CD14-positive monocyte (primary cell): ENCODE results near the gene YPEL3. TPM values are rescaled to one million over a fixed set of nuclear protein-coding genes. Genes with fewer than 3 reads are reported as not detected.

Experiments
- DNase-seq, 3 donors: peaks; one replicate each; pipeline ENCODE4 v3.0.0-alpha.2; 2011 to 2022
- H2AFZ ChIP-seq: 2 replicates; pipeline ENCODE4 v1.6.0; 2012; ENCODE audit warnings: mild to moderate bottlenecking, low read depth, low read length, inconsistent platforms; ENCODE audit not compliant: insufficient read depth, poor library complexity, severe bottlenecking
- H3K27ac ChIP-seq, 2 donors: 1 replicate in 1 of 2; 2 replicates in 1 of 2; pipeline ENCODE4 v1.5.1; 2012 to 2013; ENCODE audit warnings: low read length in 2 of 2, control low read depth in 1 of 2, inconsistent platforms in 1 of 2, low read depth in 1 of 2, mild to moderate bottlenecking in 1 of 2
- H3K27me3 ChIP-seq, 2 donors: one replicate each; pipeline versions ENCODE4 v1.6.0 to v1.6.1; 2011 to 2013; ENCODE audit warnings: low read length in 2 of 2; ENCODE audit not compliant: control insufficient read depth in 2 of 2, insufficient read depth in 2 of 2
- H3K36me3 ChIP-seq, 2 donors: replicated peaks in 1 of 2; 1 replicate in 1 of 2; 2 replicates in 1 of 2; pipeline versions ENCODE4 v1.5.1 to v1.6.1; 2012 to 2013; ENCODE audit warnings: low read length in 2 of 2, control low read depth in 1 of 2, inconsistent platforms in 1 of 2, mild to moderate bottlenecking in 1 of 2; ENCODE audit not compliant: insufficient read depth in 2 of 2, control insufficient read depth in 1 of 2
- H3K4me1 ChIP-seq, 2 donors: 1 replicate in 1 of 2; 2 replicates in 1 of 2; pipeline versions ENCODE4 v1.5.1 to v1.6.1; 2012 to 2013; ENCODE audit warnings: low read length in 2 of 2, control low read depth in 1 of 2, inconsistent platforms in 1 of 2, mild to moderate bottlenecking in 1 of 2, moderate library complexity in 1 of 2; ENCODE audit not compliant: insufficient read depth in 2 of 2, control insufficient read depth in 1 of 2
- H3K4me2 ChIP-seq: replicated peaks from 2 replicates; pipeline ENCODE3; 2012; ENCODE audit warnings: low read length, moderate library complexity, mild to moderate bottlenecking; ENCODE audit not compliant: poor library complexity, severe bottlenecking; ENCODE audit errors: extremely low read depth
- H3K4me3 ChIP-seq, 3 experiments: fragments of 200-600 bp in 1 of 3; sonication (generic) in 1 of 3; replicated peaks in 1 of 3; 1 replicate in 2 of 3; 2 replicates in 1 of 3; pipeline ENCODE4 v1.5.1; 2011 to 2013; ENCODE audit warnings: low read length in 3 of 3, mild to moderate bottlenecking in 3 of 3, control low read depth in 2 of 3, low read depth in 2 of 3, inconsistent platforms in 1 of 3, moderate library complexity in 1 of 3
- H3K79me2 ChIP-seq: 2 replicates; pipeline ENCODE4 v1.6.0; 2012; ENCODE audit warnings: mild to moderate bottlenecking, control low read depth, inconsistent platforms, low read length, moderate library complexity; ENCODE audit not compliant: insufficient read depth
- H3K9ac ChIP-seq: 2 replicates; pipeline ENCODE4 v1.6.0; 2017; ENCODE audit warnings: low read length, mild to moderate bottlenecking; ENCODE audit not compliant: insufficient read depth, poor library complexity, severe bottlenecking
- H3K9me3 ChIP-seq, 2 donors: replicated peaks in 1 of 2; 1 replicate in 1 of 2; 2 replicates in 1 of 2; pipeline versions ENCODE4 v1.5.1 to v1.6.1; 2012 to 2013; ENCODE audit warnings: low read length in 2 of 2, control low read depth in 1 of 2; ENCODE audit not compliant: control insufficient read depth in 1 of 2, insufficient read depth in 1 of 2
- H4K20me1 ChIP-seq: 2 replicates; pipeline ENCODE4 v1.6.0; 2012; ENCODE audit warnings: mild to moderate bottlenecking, low read length, control low read depth, moderate library complexity; ENCODE audit not compliant: insufficient read depth
- H3K27ac Mint-ChIP-seq, 7 donors: one replicate each; pipeline ENCODE4 v1.8.0; 2020; ENCODE audit warnings: mild to moderate bottlenecking in 7 of 7, mixed read lengths in 7 of 7, moderate library complexity in 6 of 7, inconsistent platforms in 2 of 7
- H3K27me3 Mint-ChIP-seq, 3 donors: one replicate each; pipeline ENCODE4 v1.8.0; 2021 to 2022; ENCODE audit warnings: low read depth in 3 of 3, mild to moderate bottlenecking in 3 of 3, mixed read lengths in 3 of 3, moderate library complexity in 3 of 3, inconsistent platforms in 1 of 3
- H3K36me3 Mint-ChIP-seq, 2 donors: one replicate each; pipeline ENCODE4 v1.8.0; 2020; ENCODE audit warnings: mixed read lengths in 2 of 2, inconsistent platforms in 1 of 2, mild to moderate bottlenecking in 1 of 2
- H3K4me1 Mint-ChIP-seq: one replicate; pipeline ENCODE4 v1.8.0; 2020; ENCODE audit warnings: mild to moderate bottlenecking, mixed read lengths
- H3K4me3 Mint-ChIP-seq, 2 donors: one replicate each; pipeline ENCODE4 v1.8.0; 2020; ENCODE audit warnings: mild to moderate bottlenecking in 2 of 2, mixed read lengths in 2 of 2, moderate library complexity in 1 of 2
- H3K9me3 Mint-ChIP-seq, 7 donors: one replicate each; pipeline ENCODE4 v1.8.0; 2020 to 2022; ENCODE audit warnings: mixed read lengths in 7 of 7, mild to moderate bottlenecking in 6 of 7, moderate library complexity in 6 of 7, inconsistent platforms in 2 of 7
- WGBS: methylation state at CpG from one replicate; pipeline ENCODE4 v1.1.5; 2013; ENCODE audit warnings: missing lambda C conversion rate; ENCODE audit not compliant: insufficient coverage; 5-methylcytosine and 5-hydroxymethylcytosine counted together
- intact Hi-C, 2 donors: fragments of 100-400 bp; cut with micrococcal nuclease; formaldehyde crosslinking; loops; one replicate each; pipeline versions ENCODE4 v1.15.0 to v1.15.1; 2023
- polyA plus RNA-seq, 3 donors: library from polyadenylated mRNA; depleted of rRNA in 1 of 3; unstranded in 2 of 3; stranded (reverse) in 1 of 3; fragments of 300-500 nt in 2 of 3; fragments of >200 nt in 1 of 3; fragmentation: Illumina TruSeq in 2 of 3; gene quantifications; 1 replicate in 2 of 3; 2 replicates in 1 of 3; pipeline ENCODE4 v1.2.3, GENCODE V29; 2012 to 2021
- TF ChIP-seq, protein P1 (sequence below): fragments of 200-600 bp; IDR thresholded peaks from one replicate; pipeline ENCODE4 v1.8.0; 2022; ENCODE audit warnings: antibody characterized with exemption, mild to moderate bottlenecking

YPEL3 gene
- polyA plus RNA-seq, 3 donors: 182 to 283 (median 235) TPM

DNA sequence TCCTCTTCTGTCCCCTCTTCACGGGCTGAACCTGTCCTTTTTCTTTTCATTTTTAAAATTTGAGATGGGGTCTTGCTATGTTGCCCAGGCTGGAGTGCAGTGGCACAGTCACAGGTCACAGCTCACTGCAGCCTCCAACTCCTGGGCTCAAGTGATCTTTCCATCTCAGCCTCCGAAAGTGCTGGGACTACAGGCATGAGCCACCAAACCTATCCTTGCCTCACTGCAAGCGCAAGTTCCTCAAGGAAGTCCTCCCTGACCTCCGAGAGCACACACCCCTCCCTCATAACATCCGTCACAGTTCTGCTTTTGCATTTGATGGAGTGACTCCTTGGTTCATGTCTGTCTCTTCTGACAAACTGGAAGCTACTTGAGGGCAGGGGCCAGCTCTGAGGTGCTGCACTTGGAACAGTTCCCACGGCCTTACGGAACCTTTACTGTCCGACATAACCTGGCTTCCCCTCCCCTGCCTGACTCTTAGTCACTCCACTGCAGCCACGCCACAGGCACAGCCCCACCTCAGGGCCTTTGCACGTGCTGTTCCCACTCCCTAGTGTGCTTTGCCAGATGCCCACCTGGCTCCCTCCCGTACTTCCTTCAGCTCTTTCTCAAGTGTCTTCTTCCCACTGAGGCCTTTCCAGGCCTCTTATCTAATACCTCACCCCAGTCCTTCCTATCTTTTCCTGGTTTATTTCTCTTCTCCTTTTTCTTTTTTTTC is 8.7 kb downstream of the YPEL3 start:
- H3K9me3 ChIP-seq: peaks cover 0 to 4% of the 10 kb centered on the region in 2 donors
- TF ChIP-seq, protein P1, sequence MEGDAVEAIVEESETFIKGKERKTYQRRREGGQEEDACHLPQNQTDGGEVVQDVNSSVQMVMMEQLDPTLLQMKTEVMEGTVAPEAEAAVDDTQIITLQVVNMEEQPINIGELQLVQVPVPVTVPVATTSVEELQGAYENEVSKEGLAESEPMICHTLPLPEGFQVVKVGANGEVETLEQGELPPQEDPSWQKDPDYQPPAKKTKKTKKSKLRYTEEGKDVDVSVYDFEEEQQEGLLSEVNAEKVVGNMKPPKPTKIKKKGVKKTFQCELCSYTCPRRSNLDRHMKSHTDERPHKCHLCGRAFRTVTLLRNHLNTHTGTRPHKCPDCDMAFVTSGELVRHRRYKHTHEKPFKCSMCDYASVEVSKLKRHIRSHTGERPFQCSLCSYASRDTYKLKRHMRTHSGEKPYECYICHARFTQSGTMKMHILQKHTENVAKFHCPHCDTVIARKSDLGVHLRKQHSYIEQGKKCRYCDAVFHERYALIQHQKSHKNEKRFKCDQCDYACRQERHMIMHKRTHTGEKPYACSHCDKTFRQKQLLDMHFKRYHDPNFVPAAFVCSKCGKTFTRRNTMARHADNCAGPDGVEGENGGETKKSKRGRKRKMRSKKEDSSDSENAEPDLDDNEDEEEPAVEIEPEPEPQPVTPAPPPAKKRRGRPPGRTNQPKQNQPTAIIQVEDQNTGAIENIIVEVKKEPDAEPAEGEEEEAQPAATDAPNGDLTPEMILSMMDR: no peak
- 57% methylated on average over 10 of the region's 11 CpGs for WGBS
- peak overlapping the region; percentile 64 to 87 for H3K27ac ChIP-seq
- Mint-ChIP-seq H3K36me3 (peaks cover 30 to 48% of the 10 kb centered on the region in 2 donors), H3K9me3 (peaks cover 3 to 9% (median 7%) of the 10 kb centered on the region in 7 donors), H3K4me3 (peak overlapping the region in 1 of 2 donors; percentile 75), H3K27me3 (peaks cover 0 to 6% (median 2%) of the 10 kb centered on the region in 3 donors), H3K27ac (peak overlapping the region; percentile 85 to 98 (median 96)), H3K4me1 (peaks cover 59% of the 10 kb centered on the region)
- H3K36me3 ChIP-seq: peaks cover 34 to 35% of the 10 kb centered on the region in 2 donors
- H3K4me3 ChIP-seq: peak overlapping the region in 1 of 3 experiments; percentile 3
- peak overlapping the region; percentile 36 for H3K4me2 ChIP-seq
- peaks cover 20% of the 10 kb centered on the region for H4K20me1 ChIP-seq
- H3K9ac ChIP-seq: peak overlapping the region; percentile 15
- H3K4me1 ChIP-seq: peaks cover 58 to 79% of the 10 kb centered on the region in 2 donors
- peak; percentile 89 to 94 (median 89) for DNase-seq
- H3K27me3 ChIP-seq: no peaks in the 10 kb centered on the region
- intact Hi-C loops: no loop called here
- H3K79me2 ChIP-seq: peaks cover 13% of the 10 kb centered on the region
- no peak overlapping the region for H2AFZ ChIP-seq

DNA sequence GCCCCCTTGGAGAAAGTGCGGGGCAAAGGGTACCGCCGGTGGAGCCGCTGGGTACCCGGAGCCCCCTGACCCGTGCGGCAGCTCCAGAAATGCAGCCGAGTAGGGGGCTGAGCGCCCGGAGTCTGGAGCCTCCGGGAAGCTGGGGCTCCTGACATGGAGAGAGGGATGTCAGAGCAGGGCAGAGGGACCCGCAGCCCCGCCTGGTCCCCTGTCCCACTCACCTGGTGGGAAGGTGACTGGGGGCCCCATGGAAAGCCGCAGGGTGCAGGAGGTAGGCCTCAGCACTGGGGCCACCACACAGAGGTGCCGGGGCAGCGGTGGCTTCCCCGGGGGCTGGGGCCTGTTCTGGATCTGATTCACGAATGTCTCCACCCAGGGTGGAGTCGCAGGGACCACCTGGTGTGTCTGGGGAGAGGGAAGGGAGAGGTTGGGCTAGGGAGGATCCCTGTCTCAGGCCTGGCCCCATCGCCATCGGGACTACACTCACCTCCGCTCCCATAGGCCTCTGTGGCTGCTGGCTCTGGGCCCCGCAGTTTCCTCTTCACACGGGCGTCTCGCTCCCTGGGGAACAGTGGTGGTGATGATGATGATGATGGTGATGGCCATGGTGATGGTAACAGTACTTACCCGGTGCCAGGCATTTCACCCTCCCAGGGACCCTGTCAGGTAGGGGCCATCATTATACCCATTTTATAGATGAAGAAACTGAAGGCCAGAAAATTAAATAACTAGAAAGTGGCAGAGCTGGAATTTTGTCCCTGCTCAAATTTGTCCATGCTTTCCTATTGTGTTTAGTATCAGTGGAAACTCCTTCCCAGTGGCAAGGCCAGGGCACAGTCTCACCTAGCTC is 9.5 kb downstream of the YPEL3 start:
- intact Hi-C loops: no loop called here
- Histone ChIP-seq H3K27me3 (no peaks in the 10 kb centered on the region), H3K4me3 (peak overlapping the region in 1 of 3 experiments; percentile 3), H3K79me2 (peaks cover 13% of the 10 kb centered on the region), H3K27ac (peak overlapping the region; percentile 64 to 87), H4K20me1 (peaks cover 24% of the 10 kb centered on the region), H3K9me3 (peaks cover 0 to 4% of the 10 kb centered on the region in 2 donors), H2AFZ (no peak overlapping the region), H3K4me2 (peak overlapping the region; percentile 36), H3K4me1 (peaks cover 52 to 70% of the 10 kb centered on the region in 2 donors), H3K9ac (peak overlapping the region; percentile 15), H3K36me3 (peaks cover 40 to 43% of the 10 kb centered on the region in 2 donors)
- Mint-ChIP-seq H3K4me1 (peaks cover 52% of the 10 kb centered on the region), H3K9me3 (peaks cover 3 to 9% (median 7%) of the 10 kb centered on the region in 7 donors), H3K4me3 (no peak overlapping the region), H3K27ac (peak overlapping the region; percentile 85 to 98 (median 96)), H3K36me3 (peaks cover 37 to 56% of the 10 kb centered on the region in 2 donors), H3K27me3 (peaks cover 0 to 6% (median 3%) of the 10 kb centered on the region in 3 donors)
- DNase-seq: no peak
- TF ChIP-seq, protein P1: no peak
- 94% methylated on average over 19 of the region's 27 CpGs for WGBS
